ENCODE measurements around the gene LY6G6C. TPM values are rescaled to one million over a fixed set of nuclear protein-coding genes. Genes with fewer than 3 reads are reported as not detected.
A peak's percentile ranks its signal among the peaks of the same experiment; 100 is the strongest.

Gene LY6G6C
- total and polyA plus RNA-seq, 2 of the 4 experiments (the other 2 are of a cell fraction) = not detected

DNA sequence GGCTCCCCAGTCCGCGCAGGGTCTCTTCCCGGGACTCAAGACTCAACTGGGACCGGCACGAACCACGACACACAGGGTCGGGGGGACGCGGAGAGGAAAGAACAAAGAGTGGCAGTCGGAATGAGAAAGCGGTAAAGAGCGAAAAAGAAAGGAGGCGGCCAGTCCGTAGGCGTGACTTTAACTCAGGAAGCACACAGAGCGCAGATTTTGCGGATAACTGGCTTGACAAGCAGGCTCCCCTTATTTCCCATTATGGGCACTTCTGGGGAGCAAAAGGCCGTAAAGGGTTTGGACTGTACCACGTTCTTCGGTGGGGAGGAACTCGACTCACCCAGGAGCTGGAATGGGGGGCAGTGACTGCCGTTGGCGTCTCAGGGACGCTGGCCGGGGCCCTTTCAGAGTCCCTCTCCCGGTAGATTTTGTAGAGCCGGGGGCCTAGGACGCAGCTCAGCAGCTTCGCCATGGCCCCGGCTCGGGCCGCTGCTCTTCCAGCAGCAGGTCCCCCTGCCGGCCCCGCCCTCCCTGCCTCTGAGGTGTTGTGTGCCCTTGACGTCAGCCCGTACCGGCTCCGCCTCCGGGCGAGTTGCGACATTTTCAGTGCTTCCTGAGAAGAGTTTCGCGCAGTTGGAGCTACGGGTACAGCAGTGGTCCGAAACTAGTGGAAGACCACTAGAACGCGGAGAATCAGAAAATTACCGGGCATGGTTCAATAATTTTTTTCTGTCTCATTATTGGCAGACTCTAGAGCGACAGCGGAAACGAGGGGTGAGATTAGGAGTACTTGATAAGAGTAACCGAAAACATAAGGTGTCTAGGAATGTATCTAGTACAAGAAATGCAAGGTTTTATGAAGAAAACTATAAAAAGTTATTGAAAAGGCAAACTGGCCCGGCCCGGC is 18.5 kb downstream of the LY6G6C start, which contains the start of gene ABHD16A:
TSS of gene ABHD16A (minus strand) at position 506 of the 898 bp plus-strand sequence. CDS start at position 463, 43 bp downstream.
- POLR2A ChIA-PET (ENCODE audit: unreplicated experiment) = interaction anchor here (0.5 to 1.2 kb wide), 2 partner anchors 42 to 97 kb away, joined by 3 to 11 read pairs; partner anchors contain the start of gene C6orf47
- in situ Hi-C loops (cut with MboI; ENCODE audit: low sequenced_read_pairs) = no loop called here
- ATAC-seq (ENCODE audit: low read depth) = peak; percentile 94
- no peak for TF ChIP-seq RFX5 (IDR thresholded peaks at IDR 0.05; ENCODE audit: low read depth, low read length)
- TF ChIP-seq RAD21 (IDR thresholded peaks at IDR 0.05; ENCODE audit: low read length) = no peak
- no peak for TF ChIP-seq FOS (IDR thresholded peaks at IDR 0.05; ENCODE audit: low read depth, low read length)
- TF ChIP-seq RCOR1 (IDR thresholded peaks at IDR 0.05; ENCODE audit: insufficient replicate concordance, low read length) = no peak
- no peak for TF ChIP-seq CHD1 (IDR thresholded peaks at IDR 0.05; ENCODE audit: low read depth, low read length)
- no peak for TF ChIP-seq SMC3 (IDR thresholded peaks at IDR 0.05; ENCODE audit: low read depth, low read length)
- peak; percentile 42; the same call in 1 of the 2 replicates for TF ChIP-seq MXI1 (IDR thresholded peaks at IDR 0.05; ENCODE audit: borderline replicate concordance, low read depth, low read length)
- TF ChIP-seq BHLHE40 (IDR thresholded peaks at IDR 0.05; ENCODE audit: low read depth, low read length) = peak; percentile 77
- no peak for TF ChIP-seq ELK1 (IDR thresholded peaks at IDR 0.05; ENCODE audit: borderline replicate concordance, low read depth, low read length)
- TF ChIP-seq, protein P1, sequence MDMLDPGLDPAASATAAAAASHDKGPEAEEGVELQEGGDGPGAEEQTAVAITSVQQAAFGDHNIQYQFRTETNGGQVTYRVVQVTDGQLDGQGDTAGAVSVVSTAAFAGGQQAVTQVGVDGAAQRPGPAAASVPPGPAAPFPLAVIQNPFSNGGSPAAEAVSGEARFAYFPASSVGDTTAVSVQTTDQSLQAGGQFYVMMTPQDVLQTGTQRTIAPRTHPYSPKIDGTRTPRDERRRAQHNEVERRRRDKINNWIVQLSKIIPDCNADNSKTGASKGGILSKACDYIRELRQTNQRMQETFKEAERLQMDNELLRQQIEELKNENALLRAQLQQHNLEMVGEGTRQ (IDR thresholded peaks at IDR 0.05; ENCODE audit: low read depth, low read length) = no peak
- TF ChIP-seq CTCF (conservative IDR thresholded peaks at IDR 0.05; ENCODE audit: low read depth, low read length) = no peak
- peak; percentile 100 for TF ChIP-seq CEBPB (IDR thresholded peaks at IDR 0.05; ENCODE audit: low read depth, low read length)
- TF ChIP-seq POLR2A (IDR thresholded peaks at IDR 0.05; ENCODE audit: low read depth, low read length) = peak; percentile 91

More for the DNA sequence above, 18.5 kb downstream of the LY6G6C start, which contains the start of gene ABHD16A:
- H3K9ac ChIP-seq (ENCODE audit: low read depth, low read length) = peak within 1 kb of the TSS; percentile 77
- H2AFZ ChIP-seq (replicated peaks; ENCODE audit: low read length, poor library complexity) = peak within 1 kb of the TSS; percentile 92
- peak within 1 kb of the TSS; percentile 79 to 97 for H4K8ac ChIP-seq (ENCODE audit: low read depth in 2 of 2, low read length in 2 of 2)
- peak within 1 kb of the TSS; percentile 88 for H2AK9ac ChIP-seq (replicated peaks; ENCODE audit: low read depth, low read length, poor library complexity)
- H3K36me3 ChIP-seq (ENCODE audit: control insufficient read depth, insufficient read depth, low read length) = peaks cover 10% of the 10 kb centered on the region
- H3K4me2 ChIP-seq (ENCODE audit: low read depth, low read length) = peak within 1 kb of the TSS; percentile 97
- dilution Hi-C loops (cut with HindIII; ENCODE audit: low sequenced_read_pairs, unreplicated experiment) = no loop called here
- peaks cover 10% of the 10 kb centered on the region for H3K9me1 ChIP-seq (ENCODE audit: insufficient read depth, low read length)
- H3K27me3 ChIP-seq (ENCODE audit: control insufficient read depth, insufficient read depth, low read length) = no peaks in the 10 kb centered on the region
- peak; percentile 98 for DNase-seq
- 4% methylated on average over 29 of the region's 54 CpGs; no CpG with 5 or more reads in 1 of the 2 experiments for WGBS, 2 experiments (ENCODE audit: extremely low coverage in 2 of 2, insufficient read length in 1 of 2)
- H4K20me1 ChIP-seq (ENCODE audit: insufficient read depth, low read length) = 0 out of 2 replicates have a peak, but pooled peaks cover 7% of the 10 kb centered on the region
- peak within 1 kb of the TSS; percentile 9 for H2BK120ac ChIP-seq (ENCODE audit: low read depth, low read length)
- peak within 1 kb of the TSS; percentile 82 for H3K27ac ChIP-seq (ENCODE audit: insufficient read depth, low read length)
- H3K79me1 ChIP-seq (ENCODE audit: low read depth in 1 of 2, low read length in 2 of 2) = peaks cover 21 to 36% of the 10 kb centered on the region in 2 experiments
- H3K4me1 ChIP-seq (ENCODE audit: control insufficient read depth, insufficient read depth, low read length) = peaks cover 6% of the 10 kb centered on the region
- peak within 1 kb of the TSS; percentile 67 for H3K4me3 ChIP-seq (ENCODE audit: insufficient read depth, low read depth, low read length)
- H3K18ac ChIP-seq (ENCODE audit: low read depth, low read length) = peak within 1 kb of the TSS; percentile 83
- H3K56ac ChIP-seq (ENCODE audit: extremely low read depth, insufficient read depth, low read length) = peak within 1 kb of the TSS; percentile 77
- H3K14ac ChIP-seq (replicated peaks; ENCODE audit: low read depth, low read length) = peak within 1 kb of the TSS; percentile 90
- H2BK15ac ChIP-seq (ENCODE audit: low read depth, low read length) = peak within 1 kb of the TSS; percentile 21; the same call in 1 of the 3 replicates
- H3K23ac ChIP-seq (ENCODE audit: low read depth, low read length) = peak within 1 kb of the TSS; percentile 78
- no TSS peak for BruUV-seq (replicated peaks)
- CTCF ChIA-PET = interaction anchor here (0.7 to 1.3 kb wide), 3 partner anchors 13 to 88 kb away, joined by 3 read pairs; no protein-coding TSS in a partner anchor
- H3K4ac ChIP-seq (ENCODE audit: low read depth, low read length) = peak within 1 kb of the TSS; percentile 70
- intact Hi-C loops (cut with micrococcal nuclease) = loop anchor here (1.0 to 2.0 kb wide), 3 partner anchors 28 to 131 kb away; no protein-coding TSS in a partner anchor
- H2BK5ac ChIP-seq (ENCODE audit: low read depth, low read length, poor library complexity, severe bottlenecking) = peak within 1 kb of the TSS; percentile 93
- H2BK20ac ChIP-seq (ENCODE audit: low read depth, low read length) = no peak within 1 kb of the TSS
- H4K5ac ChIP-seq (ENCODE audit: low read depth, low read length) = peak within 1 kb of the TSS; percentile 91
- H3K9me3 ChIP-seq (ENCODE audit: control insufficient read depth, insufficient read depth, low read length) = no peaks in the 10 kb centered on the region
- H4K91ac ChIP-seq (ENCODE audit: insufficient read depth, low read depth, low read length) = peak within 1 kb of the TSS; percentile 77
- peak within 1 kb of the TSS; percentile 35 for H2AK5ac ChIP-seq (ENCODE audit: low read depth, low read length)
